ENCODE measurements around the gene RBM18.

GRCh38 chr9:122268041-122268814, 3.6 kb upstream of the RBM18 start:
- TF ChIP-seq CTCF (IDR thresholded peaks at IDR 0.05): no peak
- no peak for TF ChIP-seq EP300 (IDR thresholded peaks at IDR 0.05)
